ENCODE measurements around the gene NHEJ1. TPM values are rescaled to one million over a fixed set of nuclear protein-coding genes. Genes with fewer than 3 reads are reported as not detected.
A peak's percentile ranks its signal among the peaks of the same experiment; 100 is the strongest.

Gene NHEJ1
- total RNA-seq, 2 donors from 2014 or later: 8.3 to 8.4 TPM

GRCh38 chr2:219078951-219079350, 81.7 kb downstream of the NHEJ1 start:
- Histone ChIP-seq H3K36me3 (peaks cover 25% of the 10 kb centered on the region), H3K9me3 (no peaks in the 10 kb centered on the region), H3K27ac (no peak overlapping the region), H3K27me3 (no peaks in the 10 kb centered on the region), H3K4me3 (no peak overlapping the region), H3K4me1 (peaks cover 0 to 6% of the 10 kb centered on the region in 2 donors)
- DNase-seq (ENCODE audit: low spot score): no peak
- no peak for TF ChIP-seq CTCF (IDR thresholded peaks at IDR 0.05)

GRCh38 chr2:219078126-219078525, 82.5 kb downstream of the NHEJ1 start:
- H3K4me1 ChIP-seq: peaks cover 0 to 6% of the 10 kb centered on the region in 2 donors
- H3K36me3 ChIP-seq: peaks cover 25% of the 10 kb centered on the region
- H3K27ac ChIP-seq: no peak overlapping the region
- TF ChIP-seq CTCF (IDR thresholded peaks at IDR 0.05): no peak
- no peak overlapping the region for H3K4me3 ChIP-seq
- no peak for DNase-seq (ENCODE audit: low spot score)
- H3K27me3 ChIP-seq: no peaks in the 10 kb centered on the region
- H3K9me3 ChIP-seq: no peaks in the 10 kb centered on the region

GRCh38 chr2:219076253-219076652, 84.4 kb downstream of the NHEJ1 start:
- peaks cover 25% of the 10 kb centered on the region for H3K36me3 ChIP-seq
- H3K4me3 ChIP-seq: no peak overlapping the region
- H3K27ac ChIP-seq: no peak overlapping the region
- no peaks in the 10 kb centered on the region for H3K9me3 ChIP-seq
- peaks cover 0 to 2% of the 10 kb centered on the region in 2 donors for H3K4me1 ChIP-seq
- DNase-seq (ENCODE audit: low spot score): no peak
- no peak for TF ChIP-seq CTCF (IDR thresholded peaks at IDR 0.05)
- H3K27me3 ChIP-seq: no peaks in the 10 kb centered on the region

- no peak for DNase-seq (ENCODE audit: low spot score)
- TF ChIP-seq CTCF (IDR thresholded peaks at IDR 0.05): peak; percentile 18 to 62
- Histone ChIP-seq H3K27me3 (no peaks in the 10 kb centered on the region), H3K4me3 (no peak overlapping the region), H3K27ac (no peak overlapping the region), H3K36me3 (peaks cover 25% of the 10 kb centered on the region), H3K9me3 (no peaks in the 10 kb centered on the region), H3K4me1 (peaks cover 0 to 7% of the 10 kb centered on the region in 2 donors)
These were observed 87.0 kb downstream of the NHEJ1 start for GRCh38 chr2:219073413-219074129.

- Histone ChIP-seq H3K4me3 (no peak overlapping the region), H3K36me3 (peaks cover 23% of the 10 kb centered on the region), H3K27ac (no peak overlapping the region), H3K4me1 (peaks cover 0 to 7% of the 10 kb centered on the region in 2 donors), H3K27me3 (no peaks in the 10 kb centered on the region), H3K9me3 (no peaks in the 10 kb centered on the region)
- no peak for TF ChIP-seq CTCF (IDR thresholded peaks at IDR 0.05)
- DNase-seq (ENCODE audit: low spot score): no peak
These were observed 87.8 kb downstream of the NHEJ1 start for GRCh38 chr2:219072741-219073250.
